CD14-positive monocyte (primary cell): Measurements from ENCODE around the gene SYCP3. TPM values are rescaled to one million over a fixed set of nuclear protein-coding genes. Genes with fewer than 3 reads are reported as not detected.

Source experiments
- DNase-seq, 3 donors: peaks; one replicate each; pipeline ENCODE4 v3.0.0-alpha.2; 2011 to 2022
- H2AFZ ChIP-seq: 2 replicates; pipeline ENCODE4 v1.6.0; 2012; ENCODE audit warnings: mild to moderate bottlenecking, low read depth, low read length, inconsistent platforms; ENCODE audit not compliant: insufficient read depth, poor library complexity, severe bottlenecking
- H3K27ac ChIP-seq, 2 donors: 1 replicate in 1 of 2; 2 replicates in 1 of 2; pipeline ENCODE4 v1.5.1; 2012 to 2013; ENCODE audit warnings: low read length in 2 of 2, control low read depth in 1 of 2, inconsistent platforms in 1 of 2, low read depth in 1 of 2, mild to moderate bottlenecking in 1 of 2
- H3K27me3 ChIP-seq, 2 donors: one replicate each; pipeline versions ENCODE4 v1.6.0 to v1.6.1; 2011 to 2013; ENCODE audit warnings: low read length in 2 of 2; ENCODE audit not compliant: control insufficient read depth in 2 of 2, insufficient read depth in 2 of 2
- H3K36me3 ChIP-seq, 2 donors: replicated peaks in 1 of 2; 1 replicate in 1 of 2; 2 replicates in 1 of 2; pipeline versions ENCODE4 v1.5.1 to v1.6.1; 2012 to 2013; ENCODE audit warnings: low read length in 2 of 2, control low read depth in 1 of 2, inconsistent platforms in 1 of 2, mild to moderate bottlenecking in 1 of 2; ENCODE audit not compliant: insufficient read depth in 2 of 2, control insufficient read depth in 1 of 2
- H3K4me1 ChIP-seq, 2 donors: 1 replicate in 1 of 2; 2 replicates in 1 of 2; pipeline versions ENCODE4 v1.5.1 to v1.6.1; 2012 to 2013; ENCODE audit warnings: low read length in 2 of 2, control low read depth in 1 of 2, inconsistent platforms in 1 of 2, mild to moderate bottlenecking in 1 of 2, moderate library complexity in 1 of 2; ENCODE audit not compliant: insufficient read depth in 2 of 2, control insufficient read depth in 1 of 2
- H3K4me2 ChIP-seq: replicated peaks from 2 replicates; pipeline ENCODE3; 2012; ENCODE audit warnings: low read length, moderate library complexity, mild to moderate bottlenecking; ENCODE audit not compliant: poor library complexity, severe bottlenecking; ENCODE audit errors: extremely low read depth
- H3K4me3 ChIP-seq, 3 experiments: fragments of 200-600 bp in 1 of 3; sonication (generic) in 1 of 3; replicated peaks in 1 of 3; 1 replicate in 2 of 3; 2 replicates in 1 of 3; pipeline ENCODE4 v1.5.1; 2011 to 2013; ENCODE audit warnings: low read length in 3 of 3, mild to moderate bottlenecking in 3 of 3, control low read depth in 2 of 3, low read depth in 2 of 3, inconsistent platforms in 1 of 3, moderate library complexity in 1 of 3
- H3K79me2 ChIP-seq: 2 replicates; pipeline ENCODE4 v1.6.0; 2012; ENCODE audit warnings: mild to moderate bottlenecking, control low read depth, inconsistent platforms, low read length, moderate library complexity; ENCODE audit not compliant: insufficient read depth
- H3K9ac ChIP-seq: 2 replicates; pipeline ENCODE4 v1.6.0; 2017; ENCODE audit warnings: low read length, mild to moderate bottlenecking; ENCODE audit not compliant: insufficient read depth, poor library complexity, severe bottlenecking
- H3K9me3 ChIP-seq, 2 donors: replicated peaks in 1 of 2; 1 replicate in 1 of 2; 2 replicates in 1 of 2; pipeline versions ENCODE4 v1.5.1 to v1.6.1; 2012 to 2013; ENCODE audit warnings: low read length in 2 of 2, control low read depth in 1 of 2; ENCODE audit not compliant: control insufficient read depth in 1 of 2, insufficient read depth in 1 of 2
- H4K20me1 ChIP-seq: 2 replicates; pipeline ENCODE4 v1.6.0; 2012; ENCODE audit warnings: mild to moderate bottlenecking, low read length, control low read depth, moderate library complexity; ENCODE audit not compliant: insufficient read depth
- H3K27ac Mint-ChIP-seq, 7 donors: one replicate each; pipeline ENCODE4 v1.8.0; 2020; ENCODE audit warnings: mild to moderate bottlenecking in 7 of 7, mixed read lengths in 7 of 7, moderate library complexity in 6 of 7, inconsistent platforms in 2 of 7
- H3K27me3 Mint-ChIP-seq, 3 donors: one replicate each; pipeline ENCODE4 v1.8.0; 2021 to 2022; ENCODE audit warnings: low read depth in 3 of 3, mild to moderate bottlenecking in 3 of 3, mixed read lengths in 3 of 3, moderate library complexity in 3 of 3, inconsistent platforms in 1 of 3
- H3K36me3 Mint-ChIP-seq, 2 donors: one replicate each; pipeline ENCODE4 v1.8.0; 2020; ENCODE audit warnings: mixed read lengths in 2 of 2, inconsistent platforms in 1 of 2, mild to moderate bottlenecking in 1 of 2
- H3K4me1 Mint-ChIP-seq: one replicate; pipeline ENCODE4 v1.8.0; 2020; ENCODE audit warnings: mild to moderate bottlenecking, mixed read lengths
- H3K4me3 Mint-ChIP-seq, 2 donors: one replicate each; pipeline ENCODE4 v1.8.0; 2020; ENCODE audit warnings: mild to moderate bottlenecking in 2 of 2, mixed read lengths in 2 of 2, moderate library complexity in 1 of 2
- H3K9me3 Mint-ChIP-seq, 7 donors: one replicate each; pipeline ENCODE4 v1.8.0; 2020 to 2022; ENCODE audit warnings: mixed read lengths in 7 of 7, mild to moderate bottlenecking in 6 of 7, moderate library complexity in 6 of 7, inconsistent platforms in 2 of 7
- WGBS: methylation state at CpG from one replicate; pipeline ENCODE4 v1.1.5; 2013; ENCODE audit warnings: missing lambda C conversion rate; ENCODE audit not compliant: insufficient coverage; 5-methylcytosine and 5-hydroxymethylcytosine counted together
- intact Hi-C, 2 donors: fragments of 100-400 bp; cut with micrococcal nuclease; formaldehyde crosslinking; loops; one replicate each; pipeline versions ENCODE4 v1.15.0 to v1.15.1; 2023
- polyA plus RNA-seq, 3 donors: library from polyadenylated mRNA; depleted of rRNA in 1 of 3; unstranded in 2 of 3; stranded (reverse) in 1 of 3; fragments of 300-500 nt in 2 of 3; fragments of >200 nt in 1 of 3; fragmentation: Illumina TruSeq in 2 of 3; gene quantifications; 1 replicate in 2 of 3; 2 replicates in 1 of 3; pipeline ENCODE4 v1.2.3, GENCODE V29; 2012 to 2021
- TF ChIP-seq, protein P1 (sequence below): fragments of 200-600 bp; IDR thresholded peaks from one replicate; pipeline ENCODE4 v1.8.0; 2022; ENCODE audit warnings: antibody characterized with exemption, mild to moderate bottlenecking

Gene SYCP3
- polyA plus RNA-seq, 3 donors = 0.15 TPM; not detected in 2

DNA sequence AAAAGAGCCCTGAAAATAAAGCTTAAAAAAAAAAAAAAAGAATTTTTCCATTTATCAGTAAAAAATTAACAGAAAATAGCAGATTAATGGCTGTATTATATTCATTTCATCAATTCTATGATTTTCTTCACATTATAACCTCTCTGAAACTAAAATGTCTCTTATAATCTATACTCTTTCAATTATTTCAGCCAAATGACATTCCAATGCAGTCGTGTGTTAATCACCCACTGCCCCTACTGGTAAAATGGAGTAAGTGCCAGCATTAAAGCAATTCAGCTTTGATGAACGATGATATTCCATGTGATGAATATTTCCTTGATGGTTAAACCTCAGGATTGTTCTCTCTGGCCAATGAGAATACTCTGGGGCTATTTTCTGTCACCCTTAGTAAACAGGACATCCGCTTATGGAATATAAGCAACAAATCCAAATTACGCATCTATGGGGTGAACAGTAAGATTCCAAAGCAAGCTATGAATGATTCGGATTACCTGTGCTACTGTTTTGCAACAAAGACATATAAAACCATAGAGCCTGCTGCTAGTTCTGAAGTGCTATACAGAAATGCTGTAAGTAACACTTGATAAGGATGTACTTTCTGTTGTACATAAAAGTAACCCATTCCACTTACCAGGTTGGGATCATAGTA lies 20.3 kb upstream of the SYCP3 start:
- intact Hi-C loops = no loop called here
- Histone ChIP-seq H3K9me3 (no peaks in the 10 kb centered on the region), H3K4me1 (peaks cover 31 to 36% of the 10 kb centered on the region in 2 donors), H3K27me3 (no peaks in the 10 kb centered on the region), H4K20me1 (no peaks in the 10 kb centered on the region), H3K4me3 (no peak overlapping the region), H3K9ac (no peak overlapping the region), H3K79me2 (no peaks in the 10 kb centered on the region), H2AFZ (no peak overlapping the region), H3K4me2 (no peak overlapping the region), H3K27ac (no peak overlapping the region), H3K36me3 (peaks cover 41 to 73% of the 10 kb centered on the region in 2 donors)
- WGBS = 100% methylated on average over 3 of the region's 5 CpGs
- Mint-ChIP-seq H3K27ac (no peak overlapping the region), H3K9me3 (no peaks in the 10 kb centered on the region), H3K27me3 (no peaks in the 10 kb centered on the region), H3K4me1 (peaks cover 28% of the 10 kb centered on the region), H3K4me3 (no peak overlapping the region), H3K36me3 (peaks cover 42 to 54% of the 10 kb centered on the region in 2 donors)
- TF ChIP-seq, protein P1, sequence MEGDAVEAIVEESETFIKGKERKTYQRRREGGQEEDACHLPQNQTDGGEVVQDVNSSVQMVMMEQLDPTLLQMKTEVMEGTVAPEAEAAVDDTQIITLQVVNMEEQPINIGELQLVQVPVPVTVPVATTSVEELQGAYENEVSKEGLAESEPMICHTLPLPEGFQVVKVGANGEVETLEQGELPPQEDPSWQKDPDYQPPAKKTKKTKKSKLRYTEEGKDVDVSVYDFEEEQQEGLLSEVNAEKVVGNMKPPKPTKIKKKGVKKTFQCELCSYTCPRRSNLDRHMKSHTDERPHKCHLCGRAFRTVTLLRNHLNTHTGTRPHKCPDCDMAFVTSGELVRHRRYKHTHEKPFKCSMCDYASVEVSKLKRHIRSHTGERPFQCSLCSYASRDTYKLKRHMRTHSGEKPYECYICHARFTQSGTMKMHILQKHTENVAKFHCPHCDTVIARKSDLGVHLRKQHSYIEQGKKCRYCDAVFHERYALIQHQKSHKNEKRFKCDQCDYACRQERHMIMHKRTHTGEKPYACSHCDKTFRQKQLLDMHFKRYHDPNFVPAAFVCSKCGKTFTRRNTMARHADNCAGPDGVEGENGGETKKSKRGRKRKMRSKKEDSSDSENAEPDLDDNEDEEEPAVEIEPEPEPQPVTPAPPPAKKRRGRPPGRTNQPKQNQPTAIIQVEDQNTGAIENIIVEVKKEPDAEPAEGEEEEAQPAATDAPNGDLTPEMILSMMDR = peak; percentile 79
- DNase-seq = peak in 2 of 3 donors; percentile 27 to 43

DNA sequence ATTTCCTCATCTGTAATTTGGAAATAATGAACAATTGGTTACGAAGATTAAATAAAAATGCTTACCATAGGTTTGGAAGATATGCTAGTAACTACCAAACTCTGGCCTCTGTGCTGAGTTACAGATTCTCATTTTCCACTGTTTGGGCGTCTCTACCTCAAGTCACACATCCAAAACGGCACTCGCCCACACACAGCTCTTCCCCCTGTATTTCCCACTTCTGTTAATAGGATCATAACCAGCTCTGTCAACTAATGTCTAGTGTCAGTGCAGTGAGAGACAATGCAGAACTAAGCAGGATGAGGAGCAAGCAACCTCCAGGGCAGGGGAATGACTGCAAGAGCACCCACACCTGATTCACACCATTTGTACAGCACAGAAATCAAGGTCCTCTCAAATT lies 10.9 kb upstream of the SYCP3 start:
- TF ChIP-seq, protein P1 = no peak
- Mint-ChIP-seq H3K27ac (no peak overlapping the region), H3K4me1 (peaks cover 14% of the 10 kb centered on the region), H3K36me3 (peaks cover 74 to 83% of the 10 kb centered on the region in 2 donors), H3K9me3 (peaks cover 0 to 2% (median 0%) of the 10 kb centered on the region in 7 donors), H3K4me3 (no peak overlapping the region), H3K27me3 (no peaks in the 10 kb centered on the region)
- Histone ChIP-seq H3K4me2 (no peak overlapping the region), H3K79me2 (no peaks in the 10 kb centered on the region), H2AFZ (no peak overlapping the region), H3K27me3 (no peaks in the 10 kb centered on the region), H4K20me1 (no peaks in the 10 kb centered on the region), H3K9ac (no peak overlapping the region), H3K27ac (no peak overlapping the region), H3K36me3 (peaks cover 67 to 91% of the 10 kb centered on the region in 2 donors), H3K9me3 (no peaks in the 10 kb centered on the region), H3K4me3 (no peak overlapping the region), H3K4me1 (peaks cover 9 to 16% of the 10 kb centered on the region in 2 donors)
- intact Hi-C loops = no loop called here
- no peak for DNase-seq
- 100% methylated on average over 1 of the region's 4 CpGs for WGBS
